HG03060 (cell line): ENCODE results near the gene CAMK4.

Experiments
- ATAC-seq: cut with Tn5 transposase; IDR thresholded peaks from one replicate; pipeline ENCODE4 v1.9.1; 2021; ENCODE audit warnings: low read depth, moderate number of reproducible peaks; ENCODE audit not compliant: unreplicated experiment

CAMK4 gene

DNA sequence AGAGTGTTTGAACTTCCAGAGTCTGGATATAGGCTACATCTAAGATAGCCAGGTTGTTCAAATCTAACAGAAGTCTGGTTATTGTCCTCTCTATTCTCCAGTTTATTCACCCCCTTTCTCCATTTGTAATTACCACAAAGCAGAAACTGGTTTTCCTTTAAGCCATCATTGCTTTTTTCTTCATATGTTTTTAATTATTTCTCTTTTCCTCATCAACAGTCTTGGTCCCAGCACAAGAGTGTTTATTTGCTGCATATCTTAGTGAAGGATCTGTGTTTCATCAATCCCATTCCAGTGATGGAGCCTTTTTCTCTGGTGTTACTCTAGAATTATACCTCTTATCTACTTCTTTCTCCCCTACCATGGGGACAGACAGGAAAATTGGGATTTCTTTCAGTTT, 142.2 kb downstream of the CAMK4 start:
- no peak for ATAC-seq

DNA sequence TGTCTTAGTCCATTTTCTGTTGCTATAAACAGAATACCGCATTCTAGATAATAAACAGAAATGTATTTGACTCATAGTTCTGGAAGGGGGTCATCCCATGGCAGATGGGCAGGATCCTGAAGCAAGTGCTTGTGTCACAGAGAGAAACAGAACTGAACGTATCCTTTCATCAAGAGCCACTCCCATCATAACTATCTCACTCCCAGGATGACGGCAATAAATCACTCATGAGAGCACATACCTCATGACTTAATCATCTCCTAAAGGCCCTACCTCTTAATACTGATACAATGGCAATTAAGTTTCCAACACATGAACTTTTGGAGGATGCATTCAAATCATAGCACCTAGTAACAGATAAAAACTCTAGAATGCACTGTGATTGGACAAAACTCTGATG, 142.9 kb downstream of the CAMK4 start:
- ATAC-seq = no peak

DNA sequence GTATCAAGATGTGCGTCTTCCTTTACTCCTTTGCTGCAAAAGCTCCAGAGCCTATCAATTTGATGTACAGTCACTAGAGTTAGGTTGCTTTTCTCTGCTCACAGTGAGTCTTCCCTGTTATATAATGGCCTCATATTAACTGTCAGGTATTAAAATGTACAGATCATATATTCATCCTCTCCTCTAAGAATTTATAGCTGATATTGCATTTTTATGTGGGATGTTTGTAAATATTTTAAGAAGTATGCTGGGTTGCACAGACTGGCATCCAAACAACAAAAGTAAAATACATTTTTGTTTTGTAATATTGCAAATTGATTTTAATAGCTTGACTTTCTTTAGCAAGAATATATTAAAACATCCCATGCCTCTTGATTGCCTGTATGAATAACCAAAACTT, 148.6 kb downstream of the CAMK4 start:
- ATAC-seq = no peak

DNA sequence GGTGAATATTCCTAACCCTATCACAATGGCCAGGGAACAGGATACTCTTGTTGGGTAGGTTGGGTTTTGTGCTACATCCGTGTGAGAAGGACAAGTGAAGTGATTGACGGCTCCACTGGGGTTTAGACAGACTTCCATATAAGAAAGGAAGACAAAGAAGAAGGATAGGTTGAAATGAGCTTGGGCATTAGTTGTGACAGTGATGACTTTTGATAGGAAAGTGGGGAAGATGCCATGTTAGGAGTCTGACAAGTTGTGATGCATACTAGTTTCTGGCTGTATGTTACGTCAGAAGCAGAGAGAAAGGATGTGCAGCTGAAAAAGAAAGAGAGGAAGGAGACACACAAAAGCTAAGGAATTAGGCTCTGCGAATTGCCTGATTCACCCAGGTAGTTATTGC, 150.2 kb downstream of the CAMK4 start:
- no peak for ATAC-seq

DNA sequence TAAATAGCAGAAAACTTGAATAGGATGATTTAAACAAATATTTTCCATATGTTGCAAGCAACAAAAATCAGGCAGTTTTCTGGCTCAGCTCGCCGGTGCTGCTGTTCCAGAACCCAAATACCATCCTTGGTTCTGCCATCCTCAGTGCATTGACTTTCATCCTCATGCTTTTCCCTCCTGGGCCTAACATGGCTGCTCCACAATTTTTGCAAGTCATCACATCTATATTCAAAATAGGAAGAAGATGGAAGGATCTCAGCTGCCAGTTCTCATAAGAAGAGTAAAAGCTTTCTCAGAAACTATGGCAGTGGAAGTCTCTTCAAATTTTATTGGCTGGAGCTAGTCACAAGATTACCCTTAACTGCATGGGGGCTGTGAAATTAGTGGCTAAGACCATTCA, 151.5 kb downstream of the CAMK4 start:
- ATAC-seq = no peak

DNA sequence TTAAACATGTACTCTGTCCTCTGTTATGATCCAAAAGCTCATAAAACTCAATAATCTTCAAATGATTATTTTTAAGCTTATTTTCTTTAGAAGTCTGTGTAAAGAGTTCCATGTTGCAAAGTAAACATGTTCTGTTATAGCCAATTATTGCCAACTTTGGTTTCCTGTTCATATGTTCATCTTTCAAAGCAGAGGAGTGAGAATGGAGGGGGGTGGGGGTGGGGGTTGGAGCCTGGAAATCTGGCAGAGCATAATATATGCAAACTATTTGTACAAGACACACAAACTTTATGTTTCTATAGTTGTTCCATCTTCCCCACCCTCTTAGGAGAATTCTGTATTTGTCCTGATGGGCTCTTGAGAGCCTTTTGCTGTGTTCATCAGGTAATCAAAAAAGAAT, 153.1 kb downstream of the CAMK4 start:
- ATAC-seq = no peak

DNA sequence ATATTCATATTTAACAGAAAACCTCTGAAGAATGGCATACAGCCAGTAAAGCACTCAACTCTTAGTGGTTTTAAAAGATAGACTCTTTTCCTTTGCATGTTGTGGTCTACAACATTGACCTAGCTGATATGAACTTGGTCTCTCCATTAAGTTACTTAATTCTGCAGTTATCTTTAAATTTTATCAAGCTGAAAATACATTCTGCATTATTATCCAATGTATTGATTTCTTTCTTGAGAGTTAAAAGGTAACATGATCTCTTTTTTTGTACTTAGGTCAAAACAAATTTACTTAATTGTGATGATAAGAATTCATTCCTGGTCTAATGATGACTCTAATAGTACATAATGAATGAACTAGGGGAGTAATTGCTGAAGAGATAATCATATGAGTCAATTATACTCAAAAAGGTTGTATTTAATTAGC, 155.2 kb downstream of the CAMK4 start:
- no peak for ATAC-seq

GRCh38 chr5:111383288-111383970, 159.2 kb downstream of the CAMK4 start:
- no peak for ATAC-seq

DNA sequence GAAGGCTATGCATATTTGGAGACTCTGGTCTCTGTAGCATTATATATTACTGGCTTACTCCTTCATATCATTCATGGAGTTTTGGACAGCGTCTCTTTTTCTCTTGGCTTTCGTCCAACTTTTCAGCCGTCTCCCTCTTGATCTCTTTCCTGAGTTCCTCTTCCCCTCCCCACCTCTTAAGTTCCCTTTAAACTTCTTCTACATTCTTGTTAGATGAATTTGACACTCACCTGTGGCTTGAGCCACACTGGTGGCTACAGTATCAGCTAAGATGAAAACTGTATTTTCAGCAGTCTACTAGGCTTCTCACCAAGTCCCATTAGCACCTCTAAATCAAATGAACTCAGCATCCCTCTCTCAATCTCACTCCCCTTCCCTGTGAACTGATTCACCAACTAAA, 160.0 kb downstream of the CAMK4 start:
- ATAC-seq = no peak

GRCh38 chr5:111385051-111385450, 160.9 kb downstream of the CAMK4 start:
- ATAC-seq = no peak

DNA sequence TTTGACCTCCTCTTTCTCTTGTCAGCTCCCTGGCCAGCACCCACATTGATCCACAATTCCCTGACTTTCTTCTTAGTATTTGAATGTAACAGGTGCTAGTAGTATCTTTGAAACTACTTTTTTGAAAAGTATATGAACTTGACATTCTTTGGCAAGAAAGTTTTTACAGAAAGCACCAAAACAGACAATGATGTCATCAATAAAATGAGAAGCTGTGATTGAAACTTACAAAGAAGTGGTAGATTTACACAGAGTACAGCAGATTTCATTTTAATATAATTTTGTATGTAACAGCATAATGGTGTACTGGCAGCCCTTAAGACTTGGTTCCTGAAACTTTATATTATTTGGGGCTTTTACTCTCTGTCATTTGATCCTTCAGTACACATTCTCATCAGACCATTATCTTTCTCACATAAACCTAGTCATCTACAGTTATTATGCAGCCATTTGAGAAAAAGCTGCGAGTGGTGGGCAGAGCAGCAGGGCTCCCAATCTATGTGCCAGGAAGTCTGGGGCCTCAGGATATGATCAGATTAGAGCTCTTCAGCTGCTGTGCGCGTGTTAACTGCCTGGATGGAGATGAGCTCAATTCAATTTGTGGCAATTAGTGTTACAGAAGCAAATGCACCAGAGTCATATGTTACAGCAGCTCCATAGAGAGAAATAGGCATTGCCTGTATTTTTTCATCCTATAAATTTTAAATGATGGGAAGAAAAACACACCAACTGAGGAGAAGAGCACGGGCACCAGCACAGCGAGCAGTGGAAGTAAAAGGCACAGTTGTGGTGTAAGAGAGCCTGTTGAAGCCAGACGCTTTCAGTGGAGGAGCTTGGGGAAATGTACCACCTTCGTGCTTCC, 162.0 kb downstream of the CAMK4 start:
- no peak for ATAC-seq

DNA sequence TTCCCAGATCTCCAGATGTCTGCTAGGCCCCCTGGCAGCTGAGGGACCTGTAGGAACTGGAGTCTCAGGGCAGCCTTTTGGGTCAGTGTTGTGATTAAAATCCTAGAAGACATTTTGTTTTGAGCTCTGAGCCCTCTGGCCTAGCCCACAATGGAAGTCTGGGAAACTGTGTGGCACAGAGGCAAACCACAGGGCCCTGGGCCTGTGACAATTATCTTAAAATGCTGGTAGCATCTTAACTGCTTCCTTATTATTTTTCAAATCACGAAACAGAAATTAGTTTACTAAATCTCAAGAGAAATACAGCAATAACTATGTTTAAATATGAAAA, 162.6 kb downstream of the CAMK4 start:
- no peak for ATAC-seq

DNA sequence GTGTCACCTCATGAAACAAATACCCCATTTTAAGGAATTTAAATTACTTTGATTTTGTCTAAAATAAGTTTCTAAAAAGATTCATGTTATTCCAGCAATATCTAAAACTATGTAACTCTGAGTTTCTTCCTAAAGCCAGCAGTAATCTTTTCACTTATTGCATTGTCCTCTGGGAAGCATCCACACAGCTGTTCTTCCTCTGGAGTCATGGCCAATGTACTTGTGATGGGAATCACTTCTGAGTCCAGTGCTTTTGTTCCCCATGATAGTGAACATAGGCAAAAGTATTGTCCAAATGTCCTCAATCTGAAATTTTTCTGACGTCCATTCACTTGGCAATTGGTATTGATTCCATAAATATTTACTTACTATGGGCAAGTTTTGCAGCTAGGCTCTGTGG, 163.2 kb downstream of the CAMK4 start:
- no peak for ATAC-seq

DNA sequence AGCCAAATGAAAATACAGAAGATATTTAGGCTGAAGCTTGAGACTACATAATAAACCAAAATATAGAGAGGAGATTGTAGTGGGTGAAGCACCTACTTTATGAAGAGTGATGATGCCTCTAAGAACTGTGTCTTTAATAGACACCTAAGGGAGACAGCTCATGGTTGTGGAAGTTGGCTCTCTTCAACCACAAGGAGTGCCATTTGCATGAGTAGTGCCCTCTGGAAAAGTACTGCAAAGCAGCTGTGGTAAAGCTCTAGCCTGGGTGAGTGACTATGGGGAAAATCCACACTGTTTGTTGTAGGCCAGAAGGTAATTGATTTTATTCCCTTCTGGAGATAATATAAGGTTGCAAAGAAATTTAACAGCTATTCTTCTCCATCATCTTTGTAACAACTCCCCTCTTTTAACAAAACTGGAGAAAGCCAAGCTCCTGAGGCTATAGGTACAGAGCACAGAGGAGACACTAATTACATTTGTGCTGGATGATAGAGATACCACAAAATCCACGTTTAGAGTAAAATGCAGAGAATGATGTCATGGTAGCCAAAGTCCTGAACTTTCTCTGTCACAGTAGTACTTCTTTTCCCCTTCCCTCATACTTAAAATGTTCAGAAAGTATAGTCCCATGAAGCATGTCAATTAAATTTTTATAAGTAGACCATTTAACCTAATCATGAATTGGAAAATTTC, 165.4 kb downstream of the CAMK4 start:
- no peak for ATAC-seq

DNA sequence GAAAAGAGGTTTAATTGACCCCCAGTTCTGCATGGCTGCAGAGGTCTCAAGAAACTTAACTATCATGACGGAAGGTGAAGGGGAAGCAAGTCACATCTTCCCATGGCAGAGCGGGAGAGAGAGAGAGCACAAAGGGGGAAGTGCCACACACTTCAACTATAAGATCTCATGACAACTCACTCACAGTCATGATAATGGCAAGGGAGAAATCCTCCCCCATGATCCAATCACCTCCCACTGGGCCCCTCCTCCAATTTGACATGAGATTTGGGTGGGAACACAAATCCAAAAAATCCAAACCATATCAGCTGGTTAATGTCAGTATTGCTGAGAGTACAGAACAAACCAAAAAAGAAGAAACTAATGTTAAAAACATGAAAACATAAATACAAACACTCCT, 168.0 kb downstream of the CAMK4 start:
- no peak for ATAC-seq

GRCh38 chr5:111394586-111394985, 170.4 kb downstream of the CAMK4 start:
- no peak for ATAC-seq

DNA sequence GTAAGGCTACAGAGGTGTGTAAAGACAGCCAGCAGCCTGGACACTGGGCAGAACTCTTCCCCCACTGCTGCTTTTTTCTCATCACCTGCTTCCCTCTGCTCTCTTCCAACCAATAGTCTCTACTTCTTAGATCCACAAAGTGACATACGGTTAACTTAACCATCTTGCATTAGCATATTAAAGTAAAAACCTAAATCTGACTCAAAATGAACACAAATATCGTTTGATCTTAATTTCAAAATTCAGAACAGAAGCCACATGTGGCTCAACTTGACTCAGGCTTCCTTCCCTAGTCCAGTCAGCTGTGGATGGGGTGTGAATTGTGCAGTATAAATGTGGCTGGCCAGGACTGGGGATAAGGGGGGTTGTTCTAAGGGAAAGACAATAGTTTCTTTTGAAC, 173.8 kb downstream of the CAMK4 start:
- no peak for ATAC-seq

- ATAC-seq = no peak
These were observed 174.9 kb downstream of the CAMK4 start for GRCh38 chr5:111399113-111399512.

- ATAC-seq = no peak
These were observed 177.7 kb downstream of the CAMK4 start for GRCh38 chr5:111401906-111402305.

DNA sequence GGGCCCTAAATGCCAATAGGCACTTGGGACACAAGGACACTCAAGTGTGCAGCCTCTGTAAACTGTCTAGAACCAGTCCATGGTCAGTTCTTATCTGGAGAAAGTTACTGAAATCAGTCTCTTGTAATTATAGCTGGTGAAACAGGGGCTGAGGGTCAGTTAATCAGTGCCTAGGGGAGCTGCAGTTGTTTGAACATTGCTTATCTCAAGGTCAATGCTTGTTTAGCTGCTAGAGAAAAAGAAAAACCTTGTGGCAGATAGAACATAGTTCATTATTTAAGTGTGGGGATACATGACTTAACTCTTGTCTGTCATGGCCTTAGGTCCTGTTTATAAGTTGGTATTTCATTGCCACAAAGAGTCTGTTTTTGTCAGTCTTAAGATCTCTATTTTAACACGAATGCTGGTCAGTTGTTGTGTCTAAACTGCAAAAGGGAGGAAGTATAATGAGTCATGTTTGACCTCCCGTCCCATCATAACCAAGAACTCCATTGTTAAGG, 180.1 kb downstream of the CAMK4 start:
- ATAC-seq = no peak

DNA sequence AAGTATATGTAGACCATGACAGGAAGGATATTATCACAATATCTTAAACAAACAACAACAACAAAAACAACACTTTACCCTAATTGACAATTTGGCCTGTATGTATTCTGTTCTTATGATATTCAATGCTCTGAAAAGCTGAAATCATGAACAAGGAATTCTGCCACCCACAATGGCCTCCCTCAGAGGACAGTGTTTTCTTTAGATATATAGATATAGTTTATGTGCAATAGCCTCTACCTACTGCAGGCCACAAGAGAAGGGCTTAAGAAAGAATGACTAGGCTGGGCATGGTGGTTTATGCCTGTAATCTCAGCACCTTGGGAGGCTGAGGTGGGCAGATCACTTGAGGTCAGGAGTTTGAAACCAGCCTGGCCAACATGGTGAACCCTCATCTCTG, 183.4 kb downstream of the CAMK4 start:
- no peak for ATAC-seq
